Vagina (tissue), 2 donors: ENCODE data around the gene UNC80.

Experiments used
- POLR2AphosphoS5 ChIP-seq, 2 donors: sonication (generic); formaldehyde crosslinking; IDR thresholded peaks; one replicate each; pipeline ENCODE4 v1.9.0; 2017; ENCODE audit warnings: antibody characterized with exemption in 2 of 2, mild to moderate bottlenecking in 2 of 2, low read depth in 1 of 2; ENCODE audit not compliant: insufficient read depth in 1 of 2
- TF ChIP-seq, protein P1 (sequence below), 3 experiments: fragments of 450-650 bp in 2 of 3; fragments of 200-600 bp in 1 of 3; sonication (generic) in 1 of 3; IDR thresholded peaks; one replicate each; pipeline ENCODE4 v1.5.1; 2017 to 2019; ENCODE audit warnings: antibody characterized with exemption in 3 of 3, mild to moderate bottlenecking in 2 of 3, moderate library complexity in 2 of 3

DNA sequence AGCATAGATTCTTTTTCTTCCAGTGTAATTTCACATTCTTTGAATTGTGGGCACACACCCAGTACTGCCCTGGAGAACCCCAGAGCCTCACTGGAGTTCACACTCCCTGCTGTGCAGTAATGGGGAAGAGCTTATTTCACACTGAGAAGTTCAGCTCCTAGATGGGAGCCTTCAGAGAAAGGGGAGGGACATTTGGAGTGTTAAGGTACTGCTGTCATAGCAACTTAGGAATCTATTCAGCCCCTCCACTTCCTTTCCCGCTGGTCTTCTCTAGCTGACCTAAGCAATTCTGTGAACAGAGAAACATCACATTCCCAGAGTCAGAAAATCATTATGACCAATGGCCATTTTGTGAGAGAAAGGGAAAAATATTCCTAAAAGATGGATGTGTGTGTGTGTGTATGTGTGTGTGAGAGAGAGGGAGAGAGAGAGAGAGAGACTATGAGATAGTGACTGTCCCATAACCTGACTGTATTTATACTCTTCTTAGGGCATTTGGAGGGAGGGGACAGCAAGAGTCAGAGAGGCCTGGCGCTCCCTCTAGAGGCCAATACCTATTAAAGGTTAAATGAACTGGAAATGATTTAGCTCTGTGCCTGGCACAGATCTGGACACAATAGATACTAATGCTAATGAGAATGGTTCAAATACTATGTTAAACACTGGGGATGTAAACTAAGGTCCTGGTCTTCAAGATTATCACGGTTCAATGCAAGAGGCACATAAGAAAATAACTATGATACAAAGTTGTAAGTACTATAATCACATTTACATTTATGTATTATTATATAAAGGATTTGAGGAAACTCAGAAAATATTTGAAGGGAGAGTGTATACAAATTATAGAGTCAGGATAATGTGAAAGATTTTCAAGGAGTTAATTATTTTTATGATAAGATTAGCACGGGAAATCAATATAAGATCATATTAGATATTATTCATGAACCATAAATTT is 189.3 kb downstream of the UNC80 start:
- TF ChIP-seq, protein P1, sequence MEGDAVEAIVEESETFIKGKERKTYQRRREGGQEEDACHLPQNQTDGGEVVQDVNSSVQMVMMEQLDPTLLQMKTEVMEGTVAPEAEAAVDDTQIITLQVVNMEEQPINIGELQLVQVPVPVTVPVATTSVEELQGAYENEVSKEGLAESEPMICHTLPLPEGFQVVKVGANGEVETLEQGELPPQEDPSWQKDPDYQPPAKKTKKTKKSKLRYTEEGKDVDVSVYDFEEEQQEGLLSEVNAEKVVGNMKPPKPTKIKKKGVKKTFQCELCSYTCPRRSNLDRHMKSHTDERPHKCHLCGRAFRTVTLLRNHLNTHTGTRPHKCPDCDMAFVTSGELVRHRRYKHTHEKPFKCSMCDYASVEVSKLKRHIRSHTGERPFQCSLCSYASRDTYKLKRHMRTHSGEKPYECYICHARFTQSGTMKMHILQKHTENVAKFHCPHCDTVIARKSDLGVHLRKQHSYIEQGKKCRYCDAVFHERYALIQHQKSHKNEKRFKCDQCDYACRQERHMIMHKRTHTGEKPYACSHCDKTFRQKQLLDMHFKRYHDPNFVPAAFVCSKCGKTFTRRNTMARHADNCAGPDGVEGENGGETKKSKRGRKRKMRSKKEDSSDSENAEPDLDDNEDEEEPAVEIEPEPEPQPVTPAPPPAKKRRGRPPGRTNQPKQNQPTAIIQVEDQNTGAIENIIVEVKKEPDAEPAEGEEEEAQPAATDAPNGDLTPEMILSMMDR (IDR thresholded peaks at IDR 0.05), result no peak
- TF ChIP-seq POLR2AphosphoS5 (IDR thresholded peaks at IDR 0.05; ENCODE audit: insufficient read depth in 1 of 2, low read depth in 1 of 2), result no peak
